Vagina (tissue), 2 donors: ENCODE results near the gene AKR1B15. TPM values are rescaled to one million over a fixed set of nuclear protein-coding genes. Genes with fewer than 3 reads are reported as not detected.

Experiments
- DNase-seq, 2 donors: peaks; one replicate each; pipeline ENCODE4 v3.0.0-alpha.2; 2017; ENCODE audit errors: extremely low spot score in 2 of 2
- H3K27ac ChIP-seq: fragments of 200-600 bp; sonication (generic); one replicate; pipeline ENCODE4 v1.5.1; 2019
- H3K27me3 ChIP-seq: fragments of 200-600 bp; sonication (generic); one replicate; pipeline ENCODE4 v1.5.1; 2019
- H3K36me3 ChIP-seq, 2 donors: fragments of 200-600 bp; sonication (generic); one replicate each; pipeline ENCODE4 v1.5.1; 2017 to 2019
- H3K4me1 ChIP-seq: fragments of 200-600 bp; sonication (generic); one replicate; pipeline ENCODE4 v1.5.1; 2019
- H3K4me3 ChIP-seq, 2 donors: fragments of 200-600 bp; sonication (generic); 1 replicate in 1 of 2; 2 replicates in 1 of 2; pipeline ENCODE4 v1.5.1; 2016 to 2019
- H3K9me3 ChIP-seq: fragments of 200-600 bp; sonication (generic); one replicate; pipeline ENCODE4 v1.5.1; 2019
- CTCF ChIP-seq, 3 experiments: fragments of 450-650 bp in 2 of 3; fragments of 200-600 bp in 1 of 3; sonication (generic) in 1 of 3; IDR thresholded peaks; one replicate each; pipeline ENCODE4 v1.5.1; 2017 to 2019; ENCODE audit warnings: antibody characterized with exemption in 3 of 3, mild to moderate bottlenecking in 2 of 3, moderate library complexity in 2 of 3
- POLR2A ChIP-seq, 2 donors: fragments of 450-650 bp; IDR thresholded peaks; one replicate each; pipeline ENCODE4 v1.6.1; 2017; ENCODE audit warnings: antibody characterized with exemption in 2 of 2, mild to moderate bottlenecking in 2 of 2, moderate library complexity in 2 of 2
- POLR2AphosphoS5 ChIP-seq, 2 donors: sonication (generic); formaldehyde crosslinking; IDR thresholded peaks; one replicate each; pipeline ENCODE4 v1.9.0; 2017; ENCODE audit warnings: antibody characterized with exemption in 2 of 2, mild to moderate bottlenecking in 2 of 2, low read depth in 1 of 2; ENCODE audit not compliant: insufficient read depth in 1 of 2
- intact Hi-C: fragments of 100-400 bp; cut with DNase I; formaldehyde crosslinking; loops from one replicate; pipeline ENCODE4 v1.15.1; 2023
- total RNA-seq: library from RNA; depleted of rRNA; stranded (reverse); fragments of >200 nt; gene quantifications from one replicate; pipeline ENCODE4 v1.2.3, GENCODE V29; 2016

The AKR1B15 gene
- total RNA-seq, 1 donor from 2014 or later, result 11.5 TPM

GRCh38 chr7:134605978-134606923 lies 57.3 kb downstream of the AKR1B15 start:
- no peaks in the 10 kb centered on the region for H3K9me3 ChIP-seq
- no peaks in the 10 kb centered on the region for H3K27me3 ChIP-seq
- peaks cover 7% of the 10 kb centered on the region for H3K4me1 ChIP-seq
- no peak for DNase-seq
- TF ChIP-seq POLR2A (IDR thresholded peaks at IDR 0.05) (no peak), POLR2AphosphoS5 (IDR thresholded peaks at IDR 0.05; ENCODE audit: insufficient read depth in 1 of 2, low read depth in 1 of 2) (peak in 1 of 2 donors; percentile 58), CTCF (IDR thresholded peaks at IDR 0.05) (peak; percentile 69 to 86 (median 80))
- no peak overlapping the region for H3K27ac ChIP-seq
- intact Hi-C loops, result no loop called here
- H3K4me3 ChIP-seq, result no peak overlapping the region
- H3K36me3 ChIP-seq, result no peaks in the 10 kb centered on the region

- no peak for DNase-seq
- Histone ChIP-seq H3K27ac (no peak overlapping the region), H3K36me3 (no peaks in the 10 kb centered on the region), H3K27me3 (no peaks in the 10 kb centered on the region), H3K4me3 (no peak overlapping the region), H3K4me1 (peaks cover 20% of the 10 kb centered on the region), H3K9me3 (no peaks in the 10 kb centered on the region)
- intact Hi-C loops, result loop anchor here (5.0 kb wide), 1 partner anchor 1474 kb away; no protein-coding TSS in a partner anchor
- TF ChIP-seq POLR2A (IDR thresholded peaks at IDR 0.05) (no peak), POLR2AphosphoS5 (IDR thresholded peaks at IDR 0.05; ENCODE audit: insufficient read depth in 1 of 2, low read depth in 1 of 2) (no peak), CTCF (IDR thresholded peaks at IDR 0.05) (no peak)
Observed at GRCh38 chr7:134611611-134612151, 62.8 kb downstream of the AKR1B15 start.

GRCh38 chr7:134612197-134612596 lies 63.3 kb downstream of the AKR1B15 start:
- peaks cover 25% of the 10 kb centered on the region for H3K4me1 ChIP-seq
- no peak for DNase-seq
- TF ChIP-seq POLR2A (IDR thresholded peaks at IDR 0.05) (no peak), POLR2AphosphoS5 (IDR thresholded peaks at IDR 0.05; ENCODE audit: insufficient read depth in 1 of 2, low read depth in 1 of 2) (peak in 1 of 2 donors; percentile 24), CTCF (IDR thresholded peaks at IDR 0.05) (no peak)
- intact Hi-C loops, result loop anchor here (5.0 kb wide), 1 partner anchor 1475 kb away; no protein-coding TSS in a partner anchor
- no peaks in the 10 kb centered on the region for H3K27me3 ChIP-seq
- no peaks in the 10 kb centered on the region for H3K36me3 ChIP-seq
- no peak overlapping the region for H3K27ac ChIP-seq
- H3K9me3 ChIP-seq, result no peaks in the 10 kb centered on the region
- no peak overlapping the region for H3K4me3 ChIP-seq

- intact Hi-C loops, result loop anchor here (5.0 kb wide), 1 partner anchor 1476 kb away; no protein-coding TSS in a partner anchor
- Histone ChIP-seq H3K36me3 (no peaks in the 10 kb centered on the region), H3K4me3 (no peak overlapping the region)
Observed at GRCh38 chr7:134613623-134614347, 64.9 kb downstream of the AKR1B15 start.

More at GRCh38 chr7:134613623-134614347, 64.9 kb downstream of the AKR1B15 start:
- peaks cover 38% of the 10 kb centered on the region for H3K4me1 ChIP-seq
- no peak for TF ChIP-seq CTCF (IDR thresholded peaks at IDR 0.05)
- peak in 1 of 2 donors; percentile 93 for TF ChIP-seq POLR2AphosphoS5 (IDR thresholded peaks at IDR 0.05; ENCODE audit: insufficient read depth in 1 of 2, low read depth in 1 of 2)
- H3K27me3 ChIP-seq, result no peaks in the 10 kb centered on the region
- H3K9me3 ChIP-seq, result no peaks in the 10 kb centered on the region
- peak overlapping the region; percentile 74 for H3K27ac ChIP-seq
- no peak for DNase-seq
